ENCODE data around the gene STAMBP.
A peak's percentile ranks its signal among the peaks of the same experiment; 100 is the strongest.

GRCh38 chr2:73823916-73824523 lies 4.7 kb upstream of the STAMBP start:
- no peak for TF ChIP-seq TCF3 (CRISPR knock-in tag; IDR thresholded peaks at IDR 0.05)
- TF ChIP-seq CTCF (IDR thresholded peaks at IDR 0.05 in 2 of 3, conservative IDR thresholded peaks at IDR 0.05 in 1 of 3; ENCODE audit: insufficient read depth in 2 of 3, low read depth in 1 of 3, low read length in 3 of 3), result peak; percentile 51 to 93 (median 78)
- no peak for TF ChIP-seq CEBPZ (IDR thresholded peaks at IDR 0.05; ENCODE audit: borderline replicate concordance, low read depth, low read length)
- no peak for TF ChIP-seq ATF7 (IDR thresholded peaks at IDR 0.05)
- TF ChIP-seq MLX (CRISPR knock-in tag; conservative IDR thresholded peaks at IDR 0.05), result no peak
